ENCODE data around the gene CELSR1.

- no peak for TF ChIP-seq POLR2A (IDR thresholded peaks at IDR 0.05)
- TF ChIP-seq CTCF (IDR thresholded peaks at IDR 0.05) = no peak
- no peak for TF ChIP-seq POLR2AphosphoS5 (IDR thresholded peaks at IDR 0.05)
Observed at GRCh38 chr22:46432164-46433068, 105.0 kb downstream of the CELSR1 start.
